Right ventricle myocardium inferior (tissue), 1 donor: Measurements from ENCODE around the gene PRR14. TPM values are rescaled to one million over a fixed set of nuclear protein-coding genes. Genes with fewer than 3 reads are reported as not detected.

ENCODE experiments used
- ATAC-seq: fragments of 200-7000 bp; cut with Tn5 transposase; one replicate; pipeline ENCODE4 v1.9.1; 2020; ENCODE audit warnings: mild to moderate bottlenecking, moderate library complexity
- DNase-seq: peaks from one replicate; pipeline ENCODE4 v3.0.0; 2021; ENCODE audit errors: missing footprints
- intact Hi-C: fragments of 100-400 bp; cut with DNase I; formaldehyde crosslinking; loops from one replicate; pipeline ENCODE4 v1.11.0; 2022
- total RNA-seq: library from RNA; stranded (reverse); fragmentation: NEBNext Ultra II Directional; extraction: Animal tissue kit (Norgen Biotek cat#: 25700); gene quantifications from one replicate; pipeline ENCODE4 v1.2.1, GENCODE V29; 2021
- donor health status: DM: no; HTN: yes; CAD: no; lungs with severe emphysema.

PRR14 gene
- total RNA-seq, 1 donor from 2014 or later, result 18.2 TPM

GRCh38 chr16:30656974-30657865 is 6.5 kb downstream of the PRR14 start:
- DNase-seq (no peak), ATAC-seq (no peak)
- intact Hi-C loops, result no loop called here

- intact Hi-C loops, result no loop called here
- ATAC-seq (peak; percentile 89), DNase-seq (peak; percentile 100)
These were observed 7.3 kb downstream of the PRR14 start, which contains the start of gene FBRS for GRCh38 chr16:30657866-30658730. TSS of gene FBRS (plus strand) at chr16:30658431. CDS start at chr16:30659519, 1,088 bp downstream.

GRCh38 chr16:30658731-30659506 is 8.2 kb downstream of the PRR14 start:
- ATAC-seq (peak; percentile 23), DNase-seq (peak; percentile 87)
- intact Hi-C loops, result no loop called here

GRCh38 chr16:30659507-30660423 is 9.0 kb downstream of the PRR14 start:
- DNase-seq, result peak; percentile 80

GRCh38 chr16:30660424-30661261 is 9.9 kb downstream of the PRR14 start:
- ATAC-seq (no peak), DNase-seq (no peak)
- intact Hi-C loops, result loop anchor here (5.0 kb wide), 1 partner anchor 37 kb away; the partner anchor contains the start of gene SRCAP

More at GRCh38 chr16:30659507-30660423, 9.0 kb downstream of the PRR14 start:
- no peak for ATAC-seq
- intact Hi-C loops, result loop anchor here (5.0 kb wide), 1 partner anchor 38 kb away; the partner anchor contains the start of gene SRCAP

- intact Hi-C loops, result loop anchor here (5.0 kb wide), 1 partner anchor 35 kb away; the partner anchor contains the start of gene SRCAP
- no peak for ATAC-seq
- DNase-seq, result no peak
These were observed 11.7 kb downstream of the PRR14 start for GRCh38 chr16:30662449-30662848.

- intact Hi-C loops, result loop anchor here (5.0 kb wide), 1 partner anchor 34 kb away; the partner anchor contains the start of gene SRCAP
- DNase-seq (no peak), ATAC-seq (no peak)
These were observed 12.3 kb downstream of the PRR14 start for GRCh38 chr16:30663038-30663437.

GRCh38 chr16:30663820-30664219 is 13.1 kb downstream of the PRR14 start:
- DNase-seq, result no peak
- ATAC-seq, result no peak
- intact Hi-C loops, result loop anchor here (5.0 kb wide), 1 partner anchor 33 kb away; the partner anchor contains the start of gene SRCAP

- intact Hi-C loops, result loop anchor here (5.0 kb wide), 1 partner anchor 33 kb away; the partner anchor contains the start of gene SRCAP
- DNase-seq (no peak), ATAC-seq (no peak)
These were observed 13.9 kb downstream of the PRR14 start for GRCh38 chr16:30664616-30665109.

GRCh38 chr16:30665155-30665829 is 14.5 kb downstream of the PRR14 start:
- intact Hi-C loops, result no loop called here
- no peak for DNase-seq
- ATAC-seq, result no peak

GRCh38 chr16:30665830-30666190 is 15.1 kb downstream of the PRR14 start:
- DNase-seq (no peak), ATAC-seq (no peak)
- intact Hi-C loops, result no loop called here

- intact Hi-C loops, result no loop called here
- ATAC-seq, result no peak
- no peak for DNase-seq
These were observed 15.9 kb downstream of the PRR14 start for GRCh38 chr16:30666681-30667080.

GRCh38 chr16:30667361-30667905 is 16.7 kb downstream of the PRR14 start:
- no peak for ATAC-seq
- intact Hi-C loops, result no loop called here
- DNase-seq, result no peak

GRCh38 chr16:30668393-30668792 is 17.6 kb downstream of the PRR14 start:
- ATAC-seq, result no peak
- intact Hi-C loops, result no loop called here

GRCh38 chr16:30669026-30669902 is 18.5 kb downstream of the PRR14 start:
- DNase-seq, result no peak
- peak; percentile 14 for ATAC-seq
- intact Hi-C loops, result no loop called here

More at GRCh38 chr16:30668393-30668792, 17.6 kb downstream of the PRR14 start:
- DNase-seq, result no peak
